ENCODE measurements around the gene ADRA2B.

GRCh38 chr2:96082211-96083063 is 33.9 kb downstream of the ADRA2B start:
- no peak for TF ChIP-seq EP300 (IDR thresholded peaks at IDR 0.05)
- TF ChIP-seq, protein P1, sequence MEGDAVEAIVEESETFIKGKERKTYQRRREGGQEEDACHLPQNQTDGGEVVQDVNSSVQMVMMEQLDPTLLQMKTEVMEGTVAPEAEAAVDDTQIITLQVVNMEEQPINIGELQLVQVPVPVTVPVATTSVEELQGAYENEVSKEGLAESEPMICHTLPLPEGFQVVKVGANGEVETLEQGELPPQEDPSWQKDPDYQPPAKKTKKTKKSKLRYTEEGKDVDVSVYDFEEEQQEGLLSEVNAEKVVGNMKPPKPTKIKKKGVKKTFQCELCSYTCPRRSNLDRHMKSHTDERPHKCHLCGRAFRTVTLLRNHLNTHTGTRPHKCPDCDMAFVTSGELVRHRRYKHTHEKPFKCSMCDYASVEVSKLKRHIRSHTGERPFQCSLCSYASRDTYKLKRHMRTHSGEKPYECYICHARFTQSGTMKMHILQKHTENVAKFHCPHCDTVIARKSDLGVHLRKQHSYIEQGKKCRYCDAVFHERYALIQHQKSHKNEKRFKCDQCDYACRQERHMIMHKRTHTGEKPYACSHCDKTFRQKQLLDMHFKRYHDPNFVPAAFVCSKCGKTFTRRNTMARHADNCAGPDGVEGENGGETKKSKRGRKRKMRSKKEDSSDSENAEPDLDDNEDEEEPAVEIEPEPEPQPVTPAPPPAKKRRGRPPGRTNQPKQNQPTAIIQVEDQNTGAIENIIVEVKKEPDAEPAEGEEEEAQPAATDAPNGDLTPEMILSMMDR (IDR thresholded peaks at IDR 0.05) = no peak
